Nephron (organoid): ENCODE measurements around the gene FUT7.

Experiments used
- H3K27ac Mint-ChIP-seq, 3 experiments: 2 replicates each; pipeline ENCODE4 v1.8.0; 2020; ENCODE audit warnings: mixed read lengths in 3 of 3, mild to moderate bottlenecking in 2 of 3, moderate library complexity in 1 of 3
- H3K27me3 Mint-ChIP-seq: 2 replicates; pipeline ENCODE4 v1.8.0; 2021; ENCODE audit warnings: low read depth, mild to moderate bottlenecking, moderate library complexity, mixed read lengths
- H3K36me3 Mint-ChIP-seq: 2 replicates; pipeline ENCODE4 v1.8.0; 2020; ENCODE audit warnings: low read depth, mixed read lengths
- H3K4me1 Mint-ChIP-seq: 2 replicates; pipeline ENCODE4 v1.8.0; 2020; ENCODE audit warnings: mixed read lengths
- H3K4me3 Mint-ChIP-seq, 3 experiments: 2 replicates each; pipeline ENCODE4 v1.8.0; 2020; ENCODE audit warnings: mild to moderate bottlenecking in 3 of 3, mixed read lengths in 3 of 3, moderate library complexity in 2 of 3
- H3K9me3 Mint-ChIP-seq: 2 replicates; pipeline ENCODE4 v1.8.0; 2020; ENCODE audit warnings: mixed read lengths
- CTCF ChIP-seq, 3 experiments: fragments of 200-600 bp; sonication (generic); IDR thresholded peaks; one replicate each; pipeline ENCODE4 v1.5.0; 2021; ENCODE audit warnings: antibody characterized with exemption in 3 of 3; ENCODE audit not compliant: unreplicated experiment in 3 of 3

The FUT7 gene

DNA sequence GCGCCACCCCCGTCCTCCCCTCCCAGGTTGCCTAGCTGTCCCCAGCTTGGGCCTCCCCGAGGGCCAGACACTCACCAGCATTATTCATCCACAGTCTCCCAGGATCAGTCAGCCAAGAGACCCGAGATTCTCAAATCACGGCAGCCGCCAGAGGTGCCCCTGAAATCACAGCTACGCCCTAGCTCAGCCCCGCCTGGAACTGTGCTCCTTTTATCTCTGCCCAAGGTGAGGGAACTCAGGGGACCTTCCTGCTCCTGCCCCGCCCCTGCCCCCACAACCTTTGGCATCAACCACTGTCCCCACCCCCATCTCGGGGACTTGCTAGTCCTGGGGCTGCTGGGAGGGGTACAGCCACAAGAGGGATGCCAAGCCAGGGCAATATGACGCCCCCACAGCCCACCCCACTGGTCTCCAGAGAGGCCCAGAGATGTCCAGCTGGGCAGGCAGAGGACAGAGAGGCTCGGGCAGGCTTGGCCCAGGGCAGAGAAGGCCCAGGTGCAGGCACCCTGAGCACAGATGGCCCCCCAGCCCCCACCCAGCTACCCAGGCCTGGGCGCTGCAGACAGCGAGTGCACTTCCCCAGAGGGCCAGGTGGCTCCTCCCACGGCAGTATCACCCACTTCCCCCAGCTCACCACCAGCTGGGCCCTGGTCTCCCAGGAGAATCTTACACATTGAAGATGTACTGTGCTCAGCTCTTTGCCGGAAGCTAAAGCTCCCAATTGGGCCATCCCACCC lies at the start of gene FUT7:
FUT7 (minus strand) TSS at position 185 of the 737 bp plus-strand sequence; CDS start at position 88, 97 bp downstream.
- Mint-ChIP-seq H3K4me3 (no peak within 1 kb of the TSS), H3K36me3 (no peaks in the 10 kb centered on the region), H3K27me3 (peaks cover 3% of the 10 kb centered on the region), H3K9me3 (no peaks in the 10 kb centered on the region), H3K27ac (no peak within 1 kb of the TSS), H3K4me1 (no peaks in the 10 kb centered on the region)
- no peak for TF ChIP-seq CTCF (IDR thresholded peaks at IDR 0.05; ENCODE audit: unreplicated experiment in 3 of 3)

- peaks cover under 1% of the 10 kb centered on the region for H3K4me1 Mint-ChIP-seq
- no peaks in the 10 kb centered on the region for H3K36me3 Mint-ChIP-seq
- no peaks in the 10 kb centered on the region for H3K9me3 Mint-ChIP-seq
- no peak overlapping the region for H3K27ac Mint-ChIP-seq
- H3K27me3 Mint-ChIP-seq, result peaks cover 73% of the 10 kb centered on the region
- no peak overlapping the region for H3K4me3 Mint-ChIP-seq
- TF ChIP-seq CTCF (IDR thresholded peaks at IDR 0.05; ENCODE audit: unreplicated experiment in 3 of 3), result no peak
These were observed 48.6 kb upstream of the FUT7 start for GRCh38 chr9:137080260-137081122.

GRCh38 chr9:137079401-137079787 lies 47.5 kb upstream of the FUT7 start:
- H3K9me3 Mint-ChIP-seq, result no peaks in the 10 kb centered on the region
- no peaks in the 10 kb centered on the region for H3K36me3 Mint-ChIP-seq
- no peaks in the 10 kb centered on the region for H3K4me1 Mint-ChIP-seq
- no peak for TF ChIP-seq CTCF (IDR thresholded peaks at IDR 0.05; ENCODE audit: unreplicated experiment in 3 of 3)
- H3K27ac Mint-ChIP-seq, result no peak overlapping the region
- peak overlapping the region; percentile 1 to 69 (median 49) for H3K4me3 Mint-ChIP-seq
- H3K27me3 Mint-ChIP-seq, result peaks cover 77% of the 10 kb centered on the region

DNA sequence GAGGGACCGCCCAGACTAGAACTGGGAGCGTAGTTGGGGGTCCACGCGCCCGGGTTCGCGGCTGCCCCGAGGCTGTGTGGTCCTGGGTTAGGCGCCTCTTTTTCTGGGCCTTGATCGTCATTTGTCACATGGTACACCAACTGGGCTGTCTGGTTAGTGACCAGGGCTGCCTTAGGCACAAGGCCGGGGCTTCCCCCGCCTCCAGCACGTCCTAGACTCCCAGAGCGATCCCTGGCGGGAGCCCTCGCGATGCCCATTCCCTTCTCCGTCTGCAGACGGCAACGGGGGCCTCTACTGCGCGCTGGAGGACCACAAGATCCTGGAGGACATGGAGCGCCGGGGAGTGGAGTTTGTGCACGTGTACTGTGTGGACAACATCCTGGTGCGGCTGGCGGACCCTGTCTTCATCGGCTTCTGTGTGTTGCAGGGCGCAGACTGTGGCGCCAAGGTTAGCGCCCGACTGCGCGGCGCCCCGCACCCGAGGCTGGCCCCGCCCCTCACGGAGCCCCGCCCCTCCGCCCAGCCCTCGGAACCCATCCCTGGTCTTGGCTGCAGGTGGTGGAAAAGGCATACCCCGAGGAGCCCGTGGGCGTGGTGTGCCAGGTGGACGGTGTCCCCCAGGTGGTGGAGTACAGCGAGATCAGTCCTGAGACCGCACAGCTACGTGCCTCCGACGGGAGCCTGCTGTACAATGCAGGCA lies 47.0 kb upstream of the FUT7 start:
- Mint-ChIP-seq H3K27me3 (peaks cover 82% of the 10 kb centered on the region), H3K4me1 (no peaks in the 10 kb centered on the region), H3K4me3 (peak overlapping the region; percentile 66 to 77 (median 71)), H3K36me3 (no peaks in the 10 kb centered on the region), H3K27ac (no peak overlapping the region), H3K9me3 (no peaks in the 10 kb centered on the region)
- TF ChIP-seq CTCF (IDR thresholded peaks at IDR 0.05; ENCODE audit: unreplicated experiment in 3 of 3), result no peak

GRCh38 chr9:137077758-137078693 lies 46.1 kb upstream of the FUT7 start:
- H3K9me3 Mint-ChIP-seq, result no peaks in the 10 kb centered on the region
- peaks cover 83% of the 10 kb centered on the region for H3K27me3 Mint-ChIP-seq
- no peaks in the 10 kb centered on the region for H3K4me1 Mint-ChIP-seq
- H3K4me3 Mint-ChIP-seq, result peak overlapping the region; percentile 66 to 77 (median 71)
- no peak overlapping the region for H3K27ac Mint-ChIP-seq
- TF ChIP-seq CTCF (IDR thresholded peaks at IDR 0.05; ENCODE audit: unreplicated experiment in 3 of 3), result no peak
- no peaks in the 10 kb centered on the region for H3K36me3 Mint-ChIP-seq
